ENCODE results near the gene ETV6.

GRCh38 chr12:11771895-11772502 lies 122.5 kb downstream of the ETV6 start:
- TF ChIP-seq POLR2A (IDR thresholded peaks at IDR 0.05) (no peak), CTCF (IDR thresholded peaks at IDR 0.05) (no peak)

All from lower leg skin (tissue), 3 donors.